Mammary epithelial cell (primary cell): ENCODE data around the gene WDR18.

Experiments
- CTCF ChIP-seq, 2 donors: IDR thresholded peaks in 1 of 2; conservative IDR thresholded peaks in 1 of 2; 2 replicates each; pipeline ENCODE4 v1.5.1; 2011 to 2012; ENCODE audit warnings: inconsistent platforms in 2 of 2, low read length in 2 of 2, mild to moderate bottlenecking in 2 of 2, control low read depth in 1 of 2, low read depth in 1 of 2; ENCODE audit not compliant: insufficient read depth in 1 of 2; ENCODE audit errors: extremely low read depth in 1 of 2
- EZH2 ChIP-seq: IDR thresholded peaks from 2 replicates; pipeline ENCODE4 v1.6.1; 2012; ENCODE audit warnings: low read length, inconsistent platforms, borderline replicate concordance

GRCh38 chr19:993831-994393, 9.8 kb downstream of the WDR18 start:
- TF ChIP-seq CTCF (conservative IDR thresholded peaks at IDR 0.05 in 1 of 2, IDR thresholded peaks at IDR 0.05 in 1 of 2; ENCODE audit: extremely low read depth in 1 of 2, insufficient read depth in 1 of 2, low read depth in 1 of 2, low read length in 2 of 2) (no peak), EZH2 (no peak)
